Measurements from ENCODE around the gene KIFC3.
"Not testable (repeated sequence)": the region's sequence is repeated elsewhere in the genome, so short reads cannot be mapped to it uniquely, and the experiment has no call there.

KIFC3 gene

GRCh38 chr16:57823836-57824235, 21.5 kb upstream of the KIFC3 start:
- no peak for DNase-seq

- peak; percentile 26 for DNase-seq
Measured at GRCh38 chr16:57822856-57823255, 20.6 kb upstream of the KIFC3 start.

GRCh38 chr16:57822018-57822553, 19.8 kb upstream of the KIFC3 start:
- no peak for DNase-seq

GRCh38 chr16:57821149-57821971, 19.1 kb upstream of the KIFC3 start:
- DNase-seq = peak; percentile 22

GRCh38 chr16:57818377-57819064, 16.2 kb upstream of the KIFC3 start:
- peak; percentile 92 for DNase-seq

GRCh38 chr16:57817680-57818079, 15.4 kb upstream of the KIFC3 start:
- no peak for DNase-seq

- peak; percentile 76 for DNase-seq
Measured at GRCh38 chr16:57815987-57816745, 13.9 kb upstream of the KIFC3 start.

GRCh38 chr16:57814896-57815295, 12.6 kb upstream of the KIFC3 start:
- no peak for DNase-seq

GRCh38 chr16:57813466-57813865, 11.2 kb upstream of the KIFC3 start:
- DNase-seq = no peak

- DNase-seq = not testable (repeated sequence)
Measured at GRCh38 chr16:57811340-57811739, 9.0 kb upstream of the KIFC3 start.

GRCh38 chr16:57810197-57811031, 8.1 kb upstream of the KIFC3 start:
- peak; percentile 89 for DNase-seq

- DNase-seq = peak; percentile 71
Measured at GRCh38 chr16:57809276-57810196, 7.2 kb upstream of the KIFC3 start.

GRCh38 chr16:57808589-57809228, 6.4 kb upstream of the KIFC3 start:
- no peak for DNase-seq

- DNase-seq = no peak
Measured at GRCh38 chr16:57807968-57808528, 5.8 kb upstream of the KIFC3 start.

- DNase-seq = no peak
Measured at GRCh38 chr16:57807252-57807967, 5.1 kb upstream of the KIFC3 start.

- no peak for DNase-seq
Measured at GRCh38 chr16:57805176-57805575, 2.9 kb upstream of the KIFC3 start.

GRCh38 chr16:57804111-57804837, 2.0 kb upstream of the KIFC3 start:
- DNase-seq = no peak

GRCh38 chr16:57803134-57803990, 1.1 kb upstream of the KIFC3 start:
- DNase-seq = no peak
